NCI-H2171 treated with DMSO at 0.1 percent for 48 hours (cell line): Measurements from ENCODE around the gene EFCAB13.
A peak's percentile ranks its signal among the peaks of the same experiment; 100 is the strongest.

Experiments used
- DNase-seq: peaks from one replicate; lab custom pipeline; 2025; lab: John Stamatoyannopoulos, UW

Gene EFCAB13

DNA sequence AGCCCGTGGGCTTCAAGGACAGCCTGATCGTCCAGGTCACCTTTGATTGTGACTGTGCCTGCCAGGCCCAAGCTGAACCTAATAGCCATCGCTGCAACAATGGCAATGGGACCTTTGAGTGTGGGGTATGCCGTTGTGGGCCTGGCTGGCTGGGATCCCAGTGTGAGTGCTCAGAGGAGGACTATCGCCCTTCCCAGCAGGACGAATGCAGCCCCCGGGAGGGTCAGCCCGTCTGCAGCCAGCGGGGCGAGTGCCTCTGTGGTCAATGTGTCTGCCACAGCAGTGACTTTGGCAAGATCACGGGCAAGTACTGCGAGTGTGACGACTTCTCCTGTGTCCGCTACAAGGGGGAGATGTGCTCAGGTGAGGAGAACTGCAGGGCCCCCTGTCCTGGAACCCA lies 31.5 kb upstream of the EFCAB13 start:
- no peak for DNase-seq

DNA sequence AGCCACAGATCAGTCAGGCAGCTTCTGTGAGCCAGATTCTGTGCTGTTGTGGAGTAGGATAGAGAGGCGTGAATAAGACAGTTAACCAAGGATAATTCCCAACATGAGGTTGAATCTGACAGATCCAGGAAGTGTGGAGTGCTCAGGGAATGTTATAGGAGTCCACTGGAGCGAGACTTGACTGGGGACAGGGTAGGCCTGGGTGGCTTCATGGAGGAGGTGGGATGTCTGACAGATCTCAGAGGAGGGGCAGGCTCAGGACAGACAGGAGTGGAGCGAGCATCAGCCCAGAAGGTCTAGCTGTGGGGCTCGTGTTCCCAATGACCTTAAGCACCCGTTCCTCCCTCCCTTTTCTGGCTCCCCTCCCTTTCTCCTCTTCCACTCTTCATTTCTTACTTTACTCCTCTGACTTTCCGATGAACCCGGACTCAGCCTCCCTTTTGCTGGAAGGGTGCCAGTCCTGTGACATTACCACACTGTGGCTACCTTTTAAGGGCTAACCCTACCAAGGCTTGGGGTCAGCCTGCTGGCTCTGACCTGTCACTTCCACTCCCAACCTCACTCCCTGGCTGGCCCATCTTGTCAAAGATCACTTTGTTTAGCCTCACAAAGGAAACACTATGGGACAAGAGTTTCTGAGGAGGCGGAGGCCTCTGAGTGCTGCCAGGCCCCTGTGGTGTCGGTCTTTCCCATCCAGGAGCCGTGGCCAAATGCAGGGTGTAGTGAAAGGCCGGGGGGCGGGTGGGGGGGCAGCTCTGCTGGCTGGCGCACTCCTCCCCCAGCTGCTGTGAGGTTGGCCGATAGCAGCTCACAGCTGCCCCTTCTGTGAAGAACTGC lies 28.5 kb upstream of the EFCAB13 start:
- no peak for DNase-seq

DNA sequence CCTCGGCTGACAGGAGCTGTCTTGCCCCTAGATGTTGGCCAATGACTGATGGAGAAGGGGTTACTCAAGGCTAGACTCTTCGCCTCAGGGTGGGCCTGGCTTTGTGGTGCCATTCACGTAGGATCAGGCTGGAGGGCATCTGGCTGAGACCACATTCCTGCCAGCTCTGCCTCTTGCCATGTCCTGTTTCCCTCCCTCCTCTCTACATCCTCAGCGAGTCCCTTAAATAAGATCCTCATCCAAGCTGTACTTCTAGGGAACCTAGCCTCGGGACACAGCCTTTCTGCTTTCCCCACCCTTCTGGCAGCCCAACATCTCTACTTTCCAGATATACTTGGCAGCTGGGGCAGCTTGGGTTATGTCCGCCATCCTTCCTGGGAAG lies 27.9 kb upstream of the EFCAB13 start:
- no peak for DNase-seq

DNA sequence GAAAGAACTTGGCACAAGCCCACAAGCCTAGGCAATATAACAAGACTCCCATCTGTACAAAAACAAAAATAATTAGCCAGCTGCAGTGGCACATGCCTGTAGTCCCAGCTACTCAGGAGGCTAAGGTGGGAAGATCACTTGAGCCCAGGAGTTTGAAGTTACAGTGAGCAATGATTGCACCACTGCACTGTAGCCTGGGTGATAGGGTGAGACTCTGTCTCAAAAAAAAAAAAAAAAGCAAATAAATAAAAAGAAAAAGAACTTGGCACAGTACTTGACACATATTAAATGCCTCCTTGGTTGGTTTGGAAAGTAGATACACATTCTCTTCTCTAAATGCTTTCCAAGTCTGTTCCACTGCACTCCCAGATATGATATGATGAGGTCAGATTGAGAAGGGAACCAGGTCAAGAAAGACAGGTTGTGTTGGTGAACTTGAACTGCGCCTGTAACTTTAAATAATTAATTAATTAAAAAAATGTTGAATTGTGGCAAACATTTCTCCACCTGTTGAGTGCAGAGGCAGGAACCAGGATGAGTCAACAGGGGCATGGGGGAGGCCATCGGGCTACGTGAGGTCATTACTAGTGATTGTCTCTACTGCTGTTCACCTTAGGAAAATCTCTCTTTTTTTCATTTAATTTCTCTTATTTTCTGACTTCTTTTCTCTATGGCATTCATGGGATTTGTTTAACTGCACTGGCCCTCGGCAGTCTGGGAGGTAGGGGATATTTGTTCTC lies 25.9 kb upstream of the EFCAB13 start:
- DNase-seq, result peak; percentile 87

GRCh38 chr17:47298712-47299111 lies 25.0 kb upstream of the EFCAB13 start:
- no peak for DNase-seq

GRCh38 chr17:47299239-47299910 lies 24.4 kb upstream of the EFCAB13 start:
- no peak for DNase-seq

GRCh38 chr17:47300718-47301117 lies 23.0 kb upstream of the EFCAB13 start:
- no peak for DNase-seq

GRCh38 chr17:47301161-47301560 lies 22.6 kb upstream of the EFCAB13 start:
- no peak for DNase-seq

GRCh38 chr17:47301831-47302230 lies 21.9 kb upstream of the EFCAB13 start:
- no peak for DNase-seq

- no peak for DNase-seq
Measured at GRCh38 chr17:47304186-47304585, 19.6 kb upstream of the EFCAB13 start.

- DNase-seq, result no peak
Measured at GRCh38 chr17:47305302-47305923, 18.3 kb upstream of the EFCAB13 start.

- DNase-seq, result no peak
Measured at GRCh38 chr17:47310186-47310733, 13.5 kb upstream of the EFCAB13 start.

GRCh38 chr17:47311420-47311819 lies 12.3 kb upstream of the EFCAB13 start:
- no peak for DNase-seq

DNA sequence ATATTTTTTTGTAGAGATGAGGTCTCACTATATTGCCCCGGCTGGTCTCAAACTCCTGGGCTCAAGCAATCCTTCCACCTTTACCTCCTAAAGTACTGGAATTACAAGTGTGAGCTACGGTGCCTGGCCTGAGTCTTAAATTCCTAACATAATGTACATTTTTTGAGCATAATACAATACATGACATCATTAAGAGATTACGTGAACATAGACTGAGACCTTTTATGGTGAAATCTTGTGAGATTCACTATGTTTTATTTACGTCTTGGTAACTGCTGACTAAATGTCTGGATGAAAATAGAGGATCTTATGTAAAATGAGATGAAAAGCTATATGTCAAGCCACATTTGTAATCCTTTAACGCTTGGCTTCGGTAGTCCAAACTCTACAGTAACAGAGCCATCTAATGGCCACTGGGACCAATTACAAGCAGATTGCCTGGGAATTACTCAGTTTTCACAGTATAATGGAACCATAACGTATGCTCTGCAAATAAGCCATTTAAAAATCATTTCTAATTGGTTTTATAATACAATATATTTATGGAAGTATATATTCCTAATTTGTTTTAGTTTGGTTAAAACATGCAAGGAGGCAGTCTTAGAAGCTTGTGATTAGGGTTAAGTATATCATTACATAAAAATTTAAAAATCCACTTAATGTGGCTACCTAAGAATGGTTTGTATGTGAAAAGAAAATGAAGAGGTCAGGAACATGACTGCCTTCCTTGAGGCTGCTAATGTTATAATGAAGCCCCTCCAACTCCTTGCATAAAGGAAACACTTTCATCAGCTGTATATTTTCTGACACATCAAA lies 8.1 kb upstream of the EFCAB13 start:
- peak; percentile 64 for DNase-seq

DNA sequence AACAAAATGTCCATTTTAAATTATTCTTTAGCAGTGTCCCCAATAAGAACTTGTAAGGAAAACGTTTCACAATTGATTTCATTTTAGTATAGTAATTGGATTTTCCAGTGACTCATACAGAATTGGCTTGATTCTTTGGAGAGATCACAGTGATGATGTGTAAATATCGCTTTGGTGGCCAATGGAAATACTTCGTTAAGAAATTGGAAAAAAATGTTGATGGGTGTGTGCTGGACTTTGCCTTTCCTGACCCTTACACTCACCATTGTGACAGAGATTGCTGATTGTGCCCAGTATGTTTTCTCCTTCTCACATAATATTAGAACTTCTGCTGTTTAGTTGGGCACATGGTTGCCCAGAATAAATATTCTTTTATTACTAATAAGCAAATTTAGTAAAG lies 7.4 kb upstream of the EFCAB13 start:
- no peak for DNase-seq

GRCh38 chr17:47317119-47317518 lies 6.6 kb upstream of the EFCAB13 start:
- no peak for DNase-seq

GRCh38 chr17:47318197-47318918 lies 5.4 kb upstream of the EFCAB13 start:
- no peak for DNase-seq

GRCh38 chr17:47320879-47321502 lies 2.8 kb upstream of the EFCAB13 start:
- DNase-seq, result no peak

DNA sequence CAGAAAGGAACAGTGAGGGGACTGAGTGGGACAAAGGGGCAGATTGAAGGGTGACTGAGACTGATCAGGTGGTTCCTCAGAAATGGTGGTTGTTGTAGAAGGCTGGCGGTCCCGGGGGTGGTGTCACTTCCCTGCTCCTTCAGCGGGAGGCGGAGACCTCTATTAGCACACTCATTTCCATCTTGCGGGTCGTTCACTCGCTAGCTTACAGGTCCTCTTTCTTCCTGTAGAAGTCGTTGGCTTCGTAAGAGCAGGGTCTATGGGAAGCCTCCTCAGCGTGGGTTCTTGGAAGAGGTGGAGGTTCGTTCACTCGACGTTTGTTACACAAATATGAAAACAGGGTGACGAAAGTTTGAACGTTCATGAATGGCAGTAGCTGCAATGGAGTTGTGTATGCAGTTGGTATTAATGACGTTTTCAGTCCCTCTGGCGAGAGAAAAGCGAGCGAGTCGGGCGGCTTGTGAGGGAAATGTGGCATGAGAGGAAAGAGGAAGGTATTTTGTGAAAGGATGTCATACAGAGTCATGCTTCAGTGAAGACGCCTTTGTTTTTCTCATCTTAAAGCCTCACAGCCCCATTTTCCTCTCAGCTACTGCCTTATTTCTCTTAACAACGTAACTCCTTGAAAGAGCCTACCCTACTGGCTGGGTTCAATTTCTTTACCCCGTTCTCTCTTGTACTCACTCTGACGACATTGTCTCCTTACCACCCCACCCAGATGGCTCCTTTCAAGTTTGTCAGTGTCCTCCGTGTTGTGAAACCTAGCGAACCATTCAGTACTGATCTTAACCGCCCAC lies 667 bp downstream of the EFCAB13 start:
- peak; percentile 25 for DNase-seq
